Upper lobe of right lung (tissue), 1 donor: ENCODE results near the gene STAU1. TPM values are rescaled to one million over a fixed set of nuclear protein-coding genes. Genes with fewer than 3 reads are reported as not detected.
"Not testable (repeated sequence)": the region's sequence is repeated elsewhere in the genome, so short reads cannot be mapped to it uniquely, and the experiment has no call there.

Source experiments
- ATAC-seq: fragments of 200-7000 bp; cut with Tn5 transposase; one replicate; pipeline ENCODE4 v1.9.1; 2020; ENCODE audit warnings: mild to moderate bottlenecking, moderate library complexity
- DNase-seq: peaks from one replicate; pipeline ENCODE4 v3.0.0-alpha.2; 2020
- H3K27ac ChIP-seq: fragments of 200-600 bp; one replicate; pipeline ENCODE4 v1.8.0; 2022
- H3K27me3 ChIP-seq: fragments of 200-600 bp; one replicate; pipeline ENCODE4 v1.8.0; 2022; ENCODE audit warnings: mild to moderate bottlenecking
- H3K36me3 ChIP-seq: fragments of 200-600 bp; one replicate; pipeline ENCODE4 v1.8.0; 2022
- H3K4me1 ChIP-seq: fragments of 200-600 bp; one replicate; pipeline ENCODE4 v1.8.0; 2022
- H3K4me3 ChIP-seq: fragments of 200-600 bp; one replicate; pipeline ENCODE4 v1.8.0; 2022; ENCODE audit warnings: mild to moderate bottlenecking
- H3K9me3 ChIP-seq: fragments of 200-600 bp; one replicate; pipeline ENCODE4 v1.8.0; 2022
- intact Hi-C: fragments of 100-400 bp; cut with DNase I; formaldehyde crosslinking; loops from one replicate; pipeline ENCODE4 v1.11.0; 2022
- total RNA-seq: library from RNA; stranded (reverse); fragmentation: NEBNext Ultra II Directional; extraction: Animal tissue kit (Norgen Biotek cat#: 25700); gene quantifications from one replicate; pipeline ENCODE4 v1.2.1, GENCODE V29; 2021
- TF ChIP-seq, protein P1 (sequence below): fragments of 200-600 bp; IDR thresholded peaks from one replicate; pipeline ENCODE4 v1.8.0; 2022; ENCODE audit warnings: antibody characterized with exemption
- donor health status: DM: no; HTN: yes; CAD: no; lungs with severe emphysema.

The STAU1 gene
- total RNA-seq, 1 donor from 2014 or later = 76.0 TPM

- intact Hi-C loops = no loop called here
- no peak for ATAC-seq
- Histone ChIP-seq H3K27ac (no peak overlapping the region), H3K4me3 (no peak overlapping the region), H3K9me3 (no peaks in the 10 kb centered on the region), H3K4me1 (no peaks in the 10 kb centered on the region), H3K36me3 (peaks cover 95% of the 10 kb centered on the region), H3K27me3 (no peaks in the 10 kb centered on the region)
- TF ChIP-seq, protein P1, sequence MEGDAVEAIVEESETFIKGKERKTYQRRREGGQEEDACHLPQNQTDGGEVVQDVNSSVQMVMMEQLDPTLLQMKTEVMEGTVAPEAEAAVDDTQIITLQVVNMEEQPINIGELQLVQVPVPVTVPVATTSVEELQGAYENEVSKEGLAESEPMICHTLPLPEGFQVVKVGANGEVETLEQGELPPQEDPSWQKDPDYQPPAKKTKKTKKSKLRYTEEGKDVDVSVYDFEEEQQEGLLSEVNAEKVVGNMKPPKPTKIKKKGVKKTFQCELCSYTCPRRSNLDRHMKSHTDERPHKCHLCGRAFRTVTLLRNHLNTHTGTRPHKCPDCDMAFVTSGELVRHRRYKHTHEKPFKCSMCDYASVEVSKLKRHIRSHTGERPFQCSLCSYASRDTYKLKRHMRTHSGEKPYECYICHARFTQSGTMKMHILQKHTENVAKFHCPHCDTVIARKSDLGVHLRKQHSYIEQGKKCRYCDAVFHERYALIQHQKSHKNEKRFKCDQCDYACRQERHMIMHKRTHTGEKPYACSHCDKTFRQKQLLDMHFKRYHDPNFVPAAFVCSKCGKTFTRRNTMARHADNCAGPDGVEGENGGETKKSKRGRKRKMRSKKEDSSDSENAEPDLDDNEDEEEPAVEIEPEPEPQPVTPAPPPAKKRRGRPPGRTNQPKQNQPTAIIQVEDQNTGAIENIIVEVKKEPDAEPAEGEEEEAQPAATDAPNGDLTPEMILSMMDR = no peak
- DNase-seq = no peak
These were observed 96.4 kb downstream of the STAU1 start for GRCh38 chr20:49091762-49092161.

GRCh38 chr20:49091104-49091503 is 97.0 kb downstream of the STAU1 start:
- TF ChIP-seq, protein P1 = no peak
- Histone ChIP-seq H3K27ac (no peak overlapping the region), H3K27me3 (no peaks in the 10 kb centered on the region), H3K4me1 (no peaks in the 10 kb centered on the region), H3K36me3 (peaks cover 95% of the 10 kb centered on the region), H3K4me3 (no peak overlapping the region), H3K9me3 (no peaks in the 10 kb centered on the region)
- ATAC-seq = no peak
- DNase-seq = no peak
- intact Hi-C loops = no loop called here

DNA sequence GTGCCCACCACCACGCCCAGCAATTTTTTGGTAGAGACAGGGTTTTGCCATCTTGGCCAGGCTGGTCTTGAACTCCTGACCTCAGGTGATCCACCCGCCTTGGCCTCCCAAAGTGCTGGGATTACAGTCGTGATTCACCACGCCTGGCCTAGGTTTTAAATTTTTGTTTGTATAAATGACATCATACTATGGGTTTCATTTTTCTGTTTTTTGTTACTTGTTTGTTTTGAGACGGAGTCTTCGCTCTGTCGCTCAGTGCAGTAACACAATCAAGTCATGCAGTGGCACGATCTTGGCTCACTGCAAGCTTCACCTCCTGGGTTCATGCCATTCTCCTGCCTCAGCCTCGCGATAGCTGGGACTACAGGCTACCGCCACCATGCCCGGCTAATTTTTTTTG is 105.8 kb downstream of the STAU1 start:
- H3K9me3 ChIP-seq, H3K27me3 ChIP-seq, H3K4me3 ChIP-seq, ATAC-seq, DNase-seq, intact Hi-C loops, H3K4me1 ChIP-seq, H3K27ac ChIP-seq: not testable (repeated sequence)
- peaks cover 99% of the 10 kb centered on the region for H3K36me3 ChIP-seq

DNA sequence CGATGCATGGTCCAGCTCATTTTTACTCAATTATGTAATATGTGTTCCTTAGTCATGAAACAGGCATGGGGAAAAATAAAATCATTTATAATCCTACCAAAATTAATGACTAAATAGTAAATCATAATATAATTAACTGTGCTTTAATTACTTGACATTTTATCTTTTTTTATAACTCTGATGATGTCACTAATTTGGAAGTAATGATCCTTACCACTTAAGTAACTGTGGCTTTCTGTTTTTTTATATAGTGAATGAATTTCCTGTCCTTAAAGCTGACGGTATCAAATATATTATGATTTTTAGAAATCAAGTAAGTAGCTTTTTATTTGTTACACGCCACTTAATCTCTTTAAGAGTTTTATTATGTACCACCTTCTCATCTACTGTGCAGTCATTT is 109.8 kb downstream of the STAU1 start:
- Histone ChIP-seq H3K4me3 (no peak overlapping the region), H3K27ac (no peak overlapping the region), H3K36me3 (peaks cover 97% of the 10 kb centered on the region), H3K4me1 (no peaks in the 10 kb centered on the region), H3K9me3 (no peaks in the 10 kb centered on the region), H3K27me3 (no peaks in the 10 kb centered on the region)
- TF ChIP-seq, protein P1 = no peak
- ATAC-seq = no peak
- intact Hi-C loops = no loop called here
- DNase-seq = no peak

DNA sequence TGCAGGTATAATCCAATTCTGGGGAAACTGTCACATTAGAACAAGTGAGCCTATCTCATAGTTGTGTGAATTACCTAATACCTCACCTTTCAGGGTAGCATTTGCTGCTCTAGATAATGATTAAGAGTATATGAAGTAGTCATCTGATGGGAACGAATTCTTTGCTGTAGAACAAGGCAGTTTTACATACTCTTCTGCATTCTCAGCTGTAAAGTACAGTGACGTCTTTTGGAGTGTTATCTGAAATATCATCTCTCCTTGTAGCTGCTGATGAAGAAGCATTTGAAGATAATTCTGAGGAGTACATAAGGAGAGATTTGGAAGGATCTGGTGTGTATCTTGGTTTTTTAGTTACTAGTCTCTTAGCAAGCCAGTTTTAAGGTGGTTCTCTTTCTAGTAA is 113.6 kb downstream of the STAU1 start:
- H3K36me3 ChIP-seq = peaks cover 96% of the 10 kb centered on the region
- ATAC-seq (no peak), DNase-seq (no peak)
- intact Hi-C loops = no loop called here
- no peaks in the 10 kb centered on the region for H3K4me1 ChIP-seq
- H3K4me3 ChIP-seq = no peak overlapping the region
- no peaks in the 10 kb centered on the region for H3K27me3 ChIP-seq
- no peak overlapping the region for H3K27ac ChIP-seq
- TF ChIP-seq, protein P1 = no peak
- H3K9me3 ChIP-seq = no peaks in the 10 kb centered on the region

Other genes starting within 250 kb of the STAU1 start
- gene CSE1L, start 142.0 kb downstream of the STAU1 start, total RNA-seq = 37.8 TPM
- gene DDX27, start 31.1 kb upstream of the STAU1 start, total RNA-seq = 25.9 TPM
- 54.4 TPM for gene ZNFX1, start 89.7 kb upstream of the STAU1 start, total RNA-seq